Tibial nerve (tissue), 4 donors: ENCODE results near the gene ARHGAP15. TPM values are rescaled to one million over a fixed set of nuclear protein-coding genes. Genes with fewer than 3 reads are reported as not detected.

Experiments
- DNase-seq, 2 donors: peaks; one replicate each; pipeline ENCODE4 v3.0.0-alpha.2; 2019; ENCODE audit warnings: low spot score in 2 of 2
- H3K27ac ChIP-seq, 4 donors: fragments of 200-600 bp; sonication (generic) in 3 of 4; one replicate each; pipeline ENCODE4 v1.5.1; 2017 to 2019; ENCODE audit warnings: mild to moderate bottlenecking in 1 of 4
- H3K27me3 ChIP-seq, 2 donors: fragments of 200-600 bp; sonication (generic) in 1 of 2; one replicate each; pipeline versions ENCODE4 v1.5.1 to v1.6.0; 2017 to 2019
- H3K36me3 ChIP-seq, 3 donors: fragments of 200-600 bp; sonication (generic); one replicate each; pipeline ENCODE4 v1.5.1; 2018 to 2019
- H3K4me1 ChIP-seq, 4 donors: fragments of 200-600 bp; sonication (generic) in 3 of 4; one replicate each; pipeline ENCODE4 v1.5.1; 2017 to 2019
- H3K4me3 ChIP-seq, 4 donors: fragments of 200-600 bp; sonication (generic) in 3 of 4; one replicate each; pipeline ENCODE4 v1.5.1; 2017 to 2019; ENCODE audit warnings: mild to moderate bottlenecking in 1 of 4, moderate library complexity in 1 of 4
- H3K9me3 ChIP-seq, 4 donors: fragments of 200-600 bp; sonication (generic) in 3 of 4; one replicate each; pipeline ENCODE4 v1.5.1; 2017 to 2019
- CTCF ChIP-seq, 5 experiments: fragments of 200-600 bp in 3 of 5; fragments of 450-650 bp in 2 of 5; sonication (generic) in 3 of 5; IDR thresholded peaks; one replicate each; pipeline ENCODE4 v1.5.1; 2016 to 2019; ENCODE audit warnings: antibody characterized with exemption in 5 of 5, mild to moderate bottlenecking in 3 of 5, moderate library complexity in 2 of 5
- EP300 ChIP-seq, 2 donors: sonication (generic); formaldehyde crosslinking; IDR thresholded peaks; one replicate each; pipeline ENCODE4 v1.6.1; 2017; ENCODE audit warnings: antibody characterized with exemption in 2 of 2, mild to moderate bottlenecking in 1 of 2
- POLR2A ChIP-seq, 2 donors: fragments of 450-650 bp; IDR thresholded peaks; one replicate each; pipeline ENCODE4 v1.6.1; 2017; ENCODE audit warnings: antibody characterized with exemption in 2 of 2, mild to moderate bottlenecking in 2 of 2, moderate library complexity in 2 of 2
- WGBS, 2 donors: methylation state at CpG; one replicate each; pipeline ENCODE4 v1.1.5; 2018; 5-methylcytosine and 5-hydroxymethylcytosine counted together
- total RNA-seq, 4 donors: library from RNA; depleted of rRNA; stranded (reverse); fragments of >200 nt; gene quantifications; one replicate each; pipeline ENCODE4 v1.1.0, GENCODE V29; 2016

Gene ARHGAP15
- total RNA-seq, 4 donors from 2014 or later, result 22.6 to 47.4 (median 35.9) TPM

- Histone ChIP-seq H3K27ac (peak overlapping the region in 3 of 4 donors; percentile 11 to 69 (median 53)), H3K27me3 (no peaks in the 10 kb centered on the region), H3K4me3 (peak overlapping the region in 1 of 4 donors; percentile 13), H3K36me3 (peaks cover 0 to 4% (median 0%) of the 10 kb centered on the region in 3 donors), H3K9me3 (no peaks in the 10 kb centered on the region), H3K4me1 (peaks cover 0 to 3% (median 0%) of the 10 kb centered on the region in 4 donors)
- DNase-seq, result no peak
- WGBS, 2 donors, result 46 to 53% methylated on average over 3 of the region's 3 CpGs
- TF ChIP-seq CTCF (IDR thresholded peaks at IDR 0.05) (no peak), EP300 (IDR thresholded peaks at IDR 0.05) (no peak), POLR2A (IDR thresholded peaks at IDR 0.05) (no peak)
These were observed 359.9 kb downstream of the ARHGAP15 start for GRCh38 chr2:143489145-143489544.

- H3K27ac ChIP-seq, result no peak overlapping the region
- DNase-seq, result no peak
- no peak overlapping the region for H3K4me3 ChIP-seq
- peaks cover 0 to 3% (median 0%) of the 10 kb centered on the region in 4 donors for H3K4me1 ChIP-seq
- WGBS, 2 donors, result 63 to 78% methylated on average over 2 of the region's 2 CpGs
- peaks cover 0 to 4% (median 0%) of the 10 kb centered on the region in 3 donors for H3K36me3 ChIP-seq
- no peaks in the 10 kb centered on the region for H3K27me3 ChIP-seq
- no peaks in the 10 kb centered on the region for H3K9me3 ChIP-seq
- no peak for TF ChIP-seq EP300 (IDR thresholded peaks at IDR 0.05)
These were observed 361.9 kb downstream of the ARHGAP15 start for GRCh38 chr2:143491131-143491530.

- Histone ChIP-seq H3K27me3 (no peaks in the 10 kb centered on the region), H3K4me1 (peaks cover 0 to 3% (median 0%) of the 10 kb centered on the region in 4 donors), H3K27ac (no peak overlapping the region), H3K4me3 (no peak overlapping the region), H3K9me3 (no peaks in the 10 kb centered on the region), H3K36me3 (peaks cover 0 to 4% (median 0%) of the 10 kb centered on the region in 3 donors)
- WGBS, 2 donors, result 97 to 100% methylated on average over 1 of the region's 1 CpG
- no peak for DNase-seq
- TF ChIP-seq EP300 (IDR thresholded peaks at IDR 0.05), result no peak
- TF ChIP-seq POLR2A (IDR thresholded peaks at IDR 0.05), result no peak
- TF ChIP-seq CTCF (IDR thresholded peaks at IDR 0.05), result no peak
These were observed 364.1 kb downstream of the ARHGAP15 start for GRCh38 chr2:143493339-143493738.

- Histone ChIP-seq H3K4me3 (no peak overlapping the region), H3K4me1 (no peaks in the 10 kb centered on the region), H3K27ac (peak overlapping the region in 2 of 4 donors; percentile 28 to 41), H3K9me3 (no peaks in the 10 kb centered on the region), H3K27me3 (no peaks in the 10 kb centered on the region), H3K36me3 (no peaks in the 10 kb centered on the region)
- no peak for TF ChIP-seq CTCF (IDR thresholded peaks at IDR 0.05)
- no peak for TF ChIP-seq POLR2A (IDR thresholded peaks at IDR 0.05)
- no peak for TF ChIP-seq EP300 (IDR thresholded peaks at IDR 0.05)
- WGBS, 2 donors, result 73 to 76% methylated on average over 1 of the region's 1 CpG
- no peak for DNase-seq
These were observed 368.5 kb downstream of the ARHGAP15 start for GRCh38 chr2:143497726-143498125.

- no peak for DNase-seq
- no peak overlapping the region for H3K4me3 ChIP-seq
- no peaks in the 10 kb centered on the region for H3K36me3 ChIP-seq
- H3K27me3 ChIP-seq, result no peaks in the 10 kb centered on the region
- H3K27ac ChIP-seq, result no peak overlapping the region
- TF ChIP-seq POLR2A (IDR thresholded peaks at IDR 0.05) (no peak), CTCF (IDR thresholded peaks at IDR 0.05) (no peak), EP300 (IDR thresholded peaks at IDR 0.05) (no peak)
- 46 to 50% methylated on average over 1 of the region's 1 CpG for WGBS, 2 donors
- no peaks in the 10 kb centered on the region for H3K4me1 ChIP-seq
- H3K9me3 ChIP-seq, result no peaks in the 10 kb centered on the region
These were observed 369.3 kb downstream of the ARHGAP15 start for GRCh38 chr2:143498496-143498895.

GRCh38 chr2:143499061-143499460 is 369.8 kb downstream of the ARHGAP15 start:
- 67 to 81% methylated on average over 3 of the region's 3 CpGs for WGBS, 2 donors
- TF ChIP-seq POLR2A (IDR thresholded peaks at IDR 0.05) (no peak), CTCF (IDR thresholded peaks at IDR 0.05) (no peak), EP300 (IDR thresholded peaks at IDR 0.05) (no peak)

More at GRCh38 chr2:143499061-143499460, 369.8 kb downstream of the ARHGAP15 start:
- Histone ChIP-seq H3K27ac (peak overlapping the region in 1 of 4 donors; percentile 6), H3K4me3 (no peak overlapping the region), H3K27me3 (no peaks in the 10 kb centered on the region), H3K4me1 (no peaks in the 10 kb centered on the region), H3K36me3 (no peaks in the 10 kb centered on the region), H3K9me3 (no peaks in the 10 kb centered on the region)
- no peak for DNase-seq
